ENCODE data around the gene NPVF. TPM values are rescaled to one million over a fixed set of nuclear protein-coding genes. Genes with fewer than 3 reads are reported as not detected.

Gene NPVF
- total RNA-seq, 1 donor from 2014 or later, result not detected

Small RNAs within 50 kb of the gene (small RNA-seq; reads per million reads assigned to genes)
- not detected for gene RF00012 (ENCODE audit: low replicate concordance)

Other genes with a start within 250 kb of the NPVF start
- 9.7 TPM for gene OSBPL3, start 248.3 kb downstream of the NPVF start, total RNA-seq
- 34.0 TPM for gene CYCS, start 103.2 kb downstream of the NPVF start, total RNA-seq